Spleen (tissue), 11 donors: ENCODE measurements around the gene TRAM2. TPM values are rescaled to one million over a fixed set of nuclear protein-coding genes. Genes with fewer than 3 reads are reported as not detected.

Experiments used
- DNase-seq: peaks from one replicate; pipeline ENCODE4 v3.0.0-alpha.2; 2020
- H3K27ac ChIP-seq, 8 donors: fragments of 200-600 bp; sonication (generic) in 7 of 8; 1 replicate in 4 of 8; 2 replicates in 4 of 8; pipeline versions ENCODE4 v1.5.0 to v1.8.0; 2016 to 2021; ENCODE audit warnings: inconsistent platforms in 4 of 8, mild to moderate bottlenecking in 4 of 8, moderate library complexity in 1 of 8
- H3K27me3 ChIP-seq, 7 donors: fragments of 200-600 bp; sonication (generic) in 6 of 7; replicated peaks in 1 of 7; 1 replicate in 4 of 7; 2 replicates in 3 of 7; pipeline versions ENCODE4 v1.5.0 to v1.8.0; 2016 to 2021; ENCODE audit warnings: inconsistent platforms in 3 of 7, mild to moderate bottlenecking in 1 of 7
- H3K36me3 ChIP-seq, 6 donors: fragments of 200-600 bp; sonication (generic) in 5 of 6; 1 replicate in 4 of 6; 2 replicates in 2 of 6; pipeline versions ENCODE4 v1.5.0 to v1.8.0; 2016 to 2021; ENCODE audit warnings: inconsistent platforms in 2 of 6
- H3K4me1 ChIP-seq, 6 donors: fragments of 200-600 bp; sonication (generic) in 5 of 6; 1 replicate in 3 of 6; 2 replicates in 3 of 6; pipeline versions ENCODE4 v1.5.0 to v1.8.0; 2016 to 2021; ENCODE audit warnings: inconsistent platforms in 3 of 6
- H3K4me3 ChIP-seq, 8 donors: fragments of 200-600 bp; sonication (generic) in 7 of 8; 1 replicate in 4 of 8; 2 replicates in 4 of 8; pipeline versions ENCODE4 v1.5.0 to v1.8.0; 2016 to 2021; ENCODE audit warnings: inconsistent platforms in 4 of 8, mild to moderate bottlenecking in 4 of 8, moderate library complexity in 2 of 8
- H3K9me3 ChIP-seq, 8 donors: fragments of 200-600 bp; sonication (generic) in 7 of 8; 1 replicate in 4 of 8; 2 replicates in 4 of 8; pipeline versions ENCODE4 v1.5.0 to v1.8.0; 2016 to 2021; ENCODE audit warnings: inconsistent platforms in 4 of 8
- POLR2A ChIP-seq, 3 donors: fragments of 450-650 bp; IDR thresholded peaks; one replicate each; pipeline ENCODE4 v1.5.1; 2017; ENCODE audit warnings: antibody characterized with exemption in 3 of 3, mild to moderate bottlenecking in 1 of 3
- POLR2AphosphoS5 ChIP-seq, 3 donors: sonication (generic); formaldehyde crosslinking; IDR thresholded peaks; one replicate each; pipeline ENCODE4 v1.5.1; 2017; ENCODE audit warnings: antibody characterized with exemption in 3 of 3
- WGBS, 5 donors: extraction: QIAGEN DNeasy Blood & Tissue Kit in 3 of 5; methylation state at CpG; one replicate each; pipeline versions ENCODE4 v1.1.5 to v1.1.7; 2013 to 2018; 5-methylcytosine and 5-hydroxymethylcytosine counted together
- intact Hi-C: fragments of 100-400 bp; cut with DNase I; formaldehyde crosslinking; loops from one replicate; pipeline ENCODE4 v1.15.0; 2023; ENCODE audit warnings: low total_unique reads
- polyA plus RNA-seq, 3 donors: library from polyadenylated mRNA; stranded (reverse); fragments of 200-250 nt; gene quantifications; one replicate each; pipeline ENCODE4 v1.2.1, GENCODE V29; 2013
- total RNA-seq, 7 donors: library from RNA; depleted of rRNA in 3 of 7; stranded (reverse); fragments of >200 nt in 3 of 7; fragmentation: NEBNext Ultra II Directional in 4 of 7; extraction: Animal tissue kit (Norgen Biotek cat#: 25700) in 4 of 7; gene quantifications; one replicate each; pipeline versions ENCODE4 v1.1.0 to v1.2.1, GENCODE V29; 2016 to 2021
- TF ChIP-seq, protein P1 (sequence below), 11 experiments: fragments of 200-600 bp in 7 of 11; fragments of 450-650 bp in 4 of 11; sonication (generic) in 4 of 11; IDR thresholded peaks in 8 of 11; conservative IDR thresholded peaks in 3 of 11; 1 replicate in 7 of 11; 2 replicates in 4 of 11; pipeline versions ENCODE4 v1.4.0 to v1.8.0; 2016 to 2021; ENCODE audit warnings: antibody characterized with exemption in 11 of 11, inconsistent platforms in 4 of 11, mild to moderate bottlenecking in 1 of 11
- donor health status: healthy with polysubstance abuse.
- donor health status: DM: no; HTN: no; CAD: no; lungs with moderate emphysema.
- donor health status: DM: no; HTN: no; CAD: no.
- donor health status: Bipolar disorder and iron deficiency.
- donor health status: healthy.
- donor health status: DM: no; HTN: no; CAD: no.
- donor health status: DM: yes; HTN: yes; CAD: no.

Gene TRAM2
- total and polyA plus RNA-seq, 10 donors: 1.8 to 47.7 (median 32.3) TPM

DNA sequence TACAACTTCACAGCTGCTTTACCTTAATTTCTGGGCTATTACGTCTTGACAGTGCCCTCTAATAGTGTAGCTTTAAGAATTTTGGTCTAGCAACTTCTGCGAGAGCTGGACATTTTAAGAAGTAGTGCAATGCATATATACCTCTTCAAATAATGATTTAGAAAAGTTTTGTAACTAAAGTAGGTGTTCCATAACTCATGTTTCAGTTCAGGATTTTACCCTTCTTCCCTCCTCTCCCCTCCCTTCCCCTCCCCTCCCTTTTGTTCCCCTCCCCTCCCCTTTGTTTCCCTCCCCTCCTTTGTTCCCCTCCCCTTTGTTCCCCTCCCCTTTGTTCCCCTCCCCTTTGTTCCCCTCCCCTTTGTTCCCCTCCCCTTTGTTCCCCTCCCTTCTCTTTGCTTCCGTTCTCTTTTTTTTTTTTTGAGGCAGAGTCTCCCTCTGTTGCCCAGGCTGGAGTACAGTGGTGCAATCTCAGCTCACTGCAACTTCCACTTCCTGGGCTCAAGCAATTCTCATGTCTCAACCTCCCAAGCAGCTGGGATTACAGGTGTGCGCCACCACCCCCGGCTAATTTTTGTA is 28.8 kb upstream of the TRAM2 start:
- H3K9me3 ChIP-seq: peaks cover 0 to 5% (median 2%) of the 10 kb centered on the region in 8 donors
- H3K4me3 ChIP-seq: no peak overlapping the region
- 63 to 95% (median 79%) methylated on average over 5 of the region's 5 CpGs for WGBS, 5 donors
- DNase-seq: no peak
- intact Hi-C loops: no loop called here
- H3K27me3 ChIP-seq: no peaks in the 10 kb centered on the region
- H3K27ac ChIP-seq: peak overlapping the region in 1 of 8 donors; percentile 74
- no peaks in the 10 kb centered on the region for H3K36me3 ChIP-seq
- H3K4me1 ChIP-seq: peaks cover 0 to 4% (median 0%) of the 10 kb centered on the region in 6 donors
- TF ChIP-seq POLR2A (IDR thresholded peaks at IDR 0.05): no peak
- TF ChIP-seq POLR2AphosphoS5 (IDR thresholded peaks at IDR 0.05): no peak
- TF ChIP-seq, protein P1, sequence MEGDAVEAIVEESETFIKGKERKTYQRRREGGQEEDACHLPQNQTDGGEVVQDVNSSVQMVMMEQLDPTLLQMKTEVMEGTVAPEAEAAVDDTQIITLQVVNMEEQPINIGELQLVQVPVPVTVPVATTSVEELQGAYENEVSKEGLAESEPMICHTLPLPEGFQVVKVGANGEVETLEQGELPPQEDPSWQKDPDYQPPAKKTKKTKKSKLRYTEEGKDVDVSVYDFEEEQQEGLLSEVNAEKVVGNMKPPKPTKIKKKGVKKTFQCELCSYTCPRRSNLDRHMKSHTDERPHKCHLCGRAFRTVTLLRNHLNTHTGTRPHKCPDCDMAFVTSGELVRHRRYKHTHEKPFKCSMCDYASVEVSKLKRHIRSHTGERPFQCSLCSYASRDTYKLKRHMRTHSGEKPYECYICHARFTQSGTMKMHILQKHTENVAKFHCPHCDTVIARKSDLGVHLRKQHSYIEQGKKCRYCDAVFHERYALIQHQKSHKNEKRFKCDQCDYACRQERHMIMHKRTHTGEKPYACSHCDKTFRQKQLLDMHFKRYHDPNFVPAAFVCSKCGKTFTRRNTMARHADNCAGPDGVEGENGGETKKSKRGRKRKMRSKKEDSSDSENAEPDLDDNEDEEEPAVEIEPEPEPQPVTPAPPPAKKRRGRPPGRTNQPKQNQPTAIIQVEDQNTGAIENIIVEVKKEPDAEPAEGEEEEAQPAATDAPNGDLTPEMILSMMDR (IDR thresholded peaks at IDR 0.05 in 8 of 11, conservative IDR thresholded peaks at IDR 0.05 in 3 of 11): no peak

DNA sequence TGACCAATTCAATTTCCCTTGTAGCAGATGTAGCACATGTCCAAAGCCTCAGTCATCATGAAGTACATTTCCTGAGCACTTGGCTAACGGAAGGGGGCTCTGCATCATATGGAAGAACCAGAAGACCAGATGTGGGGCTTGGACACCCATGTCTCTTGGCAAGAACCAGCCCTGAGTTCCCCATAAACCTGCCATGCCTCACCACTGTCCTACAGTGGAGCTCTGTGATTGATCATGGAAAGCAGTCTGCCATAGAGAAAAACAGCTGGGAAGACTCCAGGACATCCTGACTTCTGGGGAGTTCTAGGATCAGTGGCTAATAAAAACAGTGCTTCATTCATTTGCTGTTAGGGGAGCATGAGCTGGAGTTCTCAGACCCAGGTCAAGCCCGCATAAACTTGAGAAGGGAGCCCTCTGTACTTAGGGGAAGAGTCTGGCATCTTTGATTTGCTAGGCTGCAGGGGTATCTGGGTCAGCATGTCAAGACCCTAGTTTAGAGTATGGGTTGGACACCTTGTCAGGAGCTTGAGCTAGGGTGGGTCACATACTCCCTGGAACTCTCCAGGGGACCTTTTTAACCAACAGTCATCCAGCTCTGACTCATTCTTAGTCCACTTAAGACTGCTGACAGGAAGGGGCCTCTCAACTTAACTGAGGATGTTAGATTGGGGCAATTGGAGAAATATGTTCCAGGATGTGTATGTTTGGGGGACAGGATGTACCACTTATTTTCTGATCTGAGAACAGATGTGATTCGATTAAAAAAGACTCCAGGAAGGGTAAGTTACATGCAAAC is 26.3 kb upstream of the TRAM2 start:
- H3K27ac ChIP-seq: peak overlapping the region in 7 of 8 donors; percentile 22 to 82 (median 76)
- DNase-seq: no peak
- no peaks in the 10 kb centered on the region for H3K9me3 ChIP-seq
- peaks cover 0 to 10% (median 3%) of the 10 kb centered on the region in 6 donors for H3K4me1 ChIP-seq
- intact Hi-C loops: no loop called here
- H3K4me3 ChIP-seq: no peak overlapping the region
- 36 to 54% (median 52%) methylated on average over 2 to 3 of the region's 3 CpGs for WGBS, 5 donors
- H3K36me3 ChIP-seq: no peaks in the 10 kb centered on the region
- H3K27me3 ChIP-seq: no peaks in the 10 kb centered on the region
- TF ChIP-seq POLR2AphosphoS5 (IDR thresholded peaks at IDR 0.05) (no peak), POLR2A (IDR thresholded peaks at IDR 0.05) (no peak)
- TF ChIP-seq, protein P1 (IDR thresholded peaks at IDR 0.05 in 8 of 11, conservative IDR thresholded peaks at IDR 0.05 in 3 of 11): no peak

DNA sequence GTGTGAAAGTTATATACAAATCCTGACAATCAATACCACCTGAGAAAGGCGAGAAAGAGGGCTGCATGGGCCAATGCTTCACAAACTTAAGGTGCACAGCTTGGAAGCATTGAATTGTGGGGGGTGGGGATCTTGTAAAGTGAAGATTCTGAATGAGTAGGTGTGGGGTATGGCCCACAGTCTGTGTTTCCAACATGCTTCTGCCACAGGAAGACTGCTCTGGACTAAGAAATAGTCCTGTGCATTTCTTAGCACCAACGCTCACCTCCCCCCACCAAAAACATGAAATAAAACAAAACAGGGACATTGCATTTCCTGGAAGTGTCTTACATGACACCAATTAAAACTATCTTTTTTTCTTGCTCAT is 21.9 kb upstream of the TRAM2 start:
- Histone ChIP-seq H3K27me3 (no peaks in the 10 kb centered on the region), H3K27ac (peak overlapping the region in 4 of 8 donors; percentile 7 to 73 (median 50)), H3K36me3 (no peaks in the 10 kb centered on the region), H3K4me3 (no peak overlapping the region), H3K9me3 (no peaks in the 10 kb centered on the region), H3K4me1 (peaks cover 3 to 51% (median 24%) of the 10 kb centered on the region in 6 donors)
- DNase-seq: no peak
- intact Hi-C loops: loop anchor here (10.0 kb wide), 1 partner anchor 56 kb away; no protein-coding TSS in a partner anchor
- WGBS, 5 donors: 66 to 90% (median 81%) methylated on average over 2 of the region's 2 CpGs
- TF ChIP-seq POLR2AphosphoS5 (IDR thresholded peaks at IDR 0.05) (no peak), POLR2A (IDR thresholded peaks at IDR 0.05) (no peak)
- TF ChIP-seq, protein P1 (IDR thresholded peaks at IDR 0.05 in 8 of 11, conservative IDR thresholded peaks at IDR 0.05 in 3 of 11): no peak
